Measurements from ENCODE around the gene SLC66A2. TPM values are rescaled to one million over a fixed set of nuclear protein-coding genes. Genes with fewer than 3 reads are reported as not detected.

SLC66A2 gene
- total RNA-seq (ENCODE audit: low replicate concordance): 31.1 and 47.4 TPM in 2 replicates

DNA sequence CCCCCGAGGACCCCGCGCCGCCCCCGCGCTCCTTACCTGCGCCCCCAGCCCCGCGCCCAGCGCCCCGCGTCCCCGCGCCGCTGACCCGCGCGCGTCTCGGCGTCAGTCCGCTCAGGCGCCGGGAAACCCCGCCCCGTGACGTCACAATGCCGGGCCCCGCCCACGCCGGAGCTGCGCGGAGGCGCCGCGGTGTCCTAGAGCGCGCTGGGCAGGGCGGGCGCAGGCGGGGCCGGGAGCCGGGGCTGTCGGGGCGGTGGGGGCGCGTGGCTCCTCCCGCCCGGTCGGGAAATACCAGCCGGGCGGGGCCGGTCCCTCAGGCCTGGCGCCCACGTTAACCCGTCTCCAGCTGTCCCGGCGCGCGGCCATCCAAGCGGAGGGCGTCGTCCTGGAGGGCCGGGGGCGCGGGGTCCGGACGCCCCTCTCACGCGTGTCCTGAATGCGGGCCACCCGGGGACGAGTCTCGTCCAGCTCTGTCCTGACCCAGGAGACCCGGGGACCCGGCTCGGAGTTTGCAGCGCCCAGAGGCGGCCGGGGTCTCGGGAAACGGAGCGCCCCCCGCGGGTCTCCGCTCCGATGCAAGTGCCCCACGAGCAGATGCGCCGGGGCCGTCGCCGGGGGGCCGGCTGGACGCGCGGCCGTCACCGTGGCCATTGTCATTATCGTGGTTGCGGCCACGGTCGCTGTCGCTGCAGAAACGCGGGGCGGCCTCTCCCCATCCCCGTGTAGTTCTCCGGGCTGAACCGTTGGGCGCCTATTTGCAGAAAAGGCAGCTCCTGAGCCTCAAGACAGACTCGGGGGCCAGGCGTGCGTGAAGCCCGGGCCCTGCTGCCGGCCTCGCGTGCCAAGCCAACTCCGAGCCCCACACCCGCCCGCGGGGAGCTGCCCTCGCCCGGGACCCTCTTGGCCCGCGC is at the start of gene SLC66A2:
SLC66A2 (minus strand) TSS at position 109 of the 911 bp plus-strand sequence. CDS start 727 bp downstream, outside the sequence.

DNA sequence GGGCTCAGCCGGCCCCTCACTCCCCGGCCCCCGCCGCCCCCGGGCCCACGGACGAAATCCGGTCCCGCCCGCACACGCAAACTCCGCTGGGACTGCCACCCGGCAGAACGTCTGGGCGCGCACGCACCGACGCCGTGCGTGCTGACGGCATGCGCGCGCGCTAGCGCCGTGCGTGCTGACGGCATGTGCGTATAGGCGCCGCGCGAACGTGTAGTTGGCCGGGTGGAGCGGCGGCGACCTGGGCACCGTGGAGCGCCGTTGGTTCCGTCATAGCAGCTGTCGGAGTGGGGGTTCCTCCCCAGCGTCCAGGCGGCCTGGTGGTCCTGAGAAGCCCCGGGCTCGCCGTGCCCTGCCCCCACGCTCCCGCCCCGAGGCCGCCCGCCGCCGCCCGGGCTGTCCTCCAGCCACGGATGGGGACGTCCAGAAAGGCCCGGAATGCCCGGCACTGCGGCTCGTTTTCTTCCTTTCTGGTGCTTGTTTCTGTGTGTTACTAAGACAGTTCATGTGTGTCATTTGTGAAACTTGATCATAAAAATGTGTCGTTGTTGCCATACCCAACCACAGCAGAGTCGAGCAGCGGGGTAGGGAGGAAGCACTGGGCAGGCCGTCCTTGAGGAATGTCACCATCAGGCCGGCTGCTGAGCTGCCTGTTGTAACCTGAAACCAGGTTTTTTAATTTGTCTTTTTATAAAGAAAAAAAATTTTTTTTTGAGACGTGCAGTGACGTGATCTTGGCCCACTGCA is 37.2 kb upstream of the SLC66A2 start, which contains the start of gene TXNL4A:
TXNL4A (minus strand) TSS at position 113 of the 744 bp plus-strand sequence. CDS start 171 bp downstream, outside the sequence.

DNA sequence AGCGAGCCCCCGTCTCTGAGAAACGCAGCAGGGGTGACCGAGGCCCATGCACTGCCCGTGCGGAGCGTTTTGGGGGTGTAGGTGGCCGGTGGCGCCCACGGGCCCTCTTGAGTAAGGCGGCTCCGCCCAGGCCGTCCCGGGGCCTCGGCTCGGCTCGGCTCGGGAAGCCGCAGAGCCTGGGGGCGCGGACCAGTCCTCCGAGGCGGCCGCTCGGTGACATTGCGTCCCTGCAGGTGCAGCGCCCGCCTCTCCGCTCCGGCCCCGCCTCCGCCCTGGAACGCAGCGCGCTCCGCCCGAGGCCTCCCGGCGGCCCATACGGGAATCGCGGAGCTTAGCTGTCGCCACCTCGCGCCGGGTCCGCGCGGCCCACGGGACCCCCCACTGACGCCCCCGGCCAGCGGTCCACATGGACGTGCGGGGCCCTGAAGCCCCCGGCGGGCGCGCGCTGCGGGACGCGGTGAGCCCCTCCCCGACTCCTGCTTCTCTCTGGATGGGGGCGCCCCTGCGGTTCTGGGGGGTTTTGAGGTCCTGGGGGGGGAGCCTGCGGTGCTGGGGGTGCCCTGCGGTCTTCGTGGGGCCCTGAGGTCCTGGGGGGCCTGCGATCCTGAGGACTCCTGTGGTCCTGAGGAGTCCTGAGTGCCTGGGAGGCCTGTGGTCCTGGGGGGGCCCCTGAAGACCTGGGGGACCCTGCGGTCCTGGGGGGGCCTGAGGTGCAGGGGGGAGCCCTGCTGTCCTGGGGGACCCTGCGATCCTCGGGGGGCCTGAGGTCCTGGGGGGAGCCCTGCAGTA is 13.1 kb upstream of the SLC66A2 start, which contains the start of gene HSBP1L1:
HSBP1L1 (plus strand) TSS at position 314 of the 789 bp plus-strand sequence; CDS start at position 407, 93 bp downstream.

Other genes starting within 250 kb of the SLC66A2 start
- gene KCNG2, start 153.7 kb downstream of the SLC66A2 start, total RNA-seq (ENCODE audit: low replicate concordance): 0.12 TPM in 1 of 2 replicates, not detected in the other
- 2.7 and 3.0 TPM in 2 replicates for gene HSBP1L1, start 13.0 kb upstream of the SLC66A2 start, total RNA-seq (ENCODE audit: low replicate concordance)
- 85.2 and 92.6 TPM in 2 replicates for gene TXNL4A, start 36.9 kb upstream of the SLC66A2 start, total RNA-seq (ENCODE audit: low replicate concordance)
- gene RBFA, start 82.8 kb upstream of the SLC66A2 start, total RNA-seq (ENCODE audit: low replicate concordance): 24.8 and 26.8 TPM in 2 replicates
- gene ADNP2, start 157.6 kb upstream of the SLC66A2 start, total RNA-seq (ENCODE audit: low replicate concordance): 4.8 and 10.6 TPM in 2 replicates